Measurements from ENCODE around the gene PCDHGB3. TPM values are rescaled to one million over a fixed set of nuclear protein-coding genes. Genes with fewer than 3 reads are reported as not detected.
"Not testable (repeated sequence)": the region's sequence is repeated elsewhere in the genome, so short reads cannot be mapped to it uniquely, and the experiment has no call there.

Gene PCDHGB3
- total RNA-seq, 4 donors from 2014 or later: 5.1 to 9.2 (median 5.8) TPM

DNA sequence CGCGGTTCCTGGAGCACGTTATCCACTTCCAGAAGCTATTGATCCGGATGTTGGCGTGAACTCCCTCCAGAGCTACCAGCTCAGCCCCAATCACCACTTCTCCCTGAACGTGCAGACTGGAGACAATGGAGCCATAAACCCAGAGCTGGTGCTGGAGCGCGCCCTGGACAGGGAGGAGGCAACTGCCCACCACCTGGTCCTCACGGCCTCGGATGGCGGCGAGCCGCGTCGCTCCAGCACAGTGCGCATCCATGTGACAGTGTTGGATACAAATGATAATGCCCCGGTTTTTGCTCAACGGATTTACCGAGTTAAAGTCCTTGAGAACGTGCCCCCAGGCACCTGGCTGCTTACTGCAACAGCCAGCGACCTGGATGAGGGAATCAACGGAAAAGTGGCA, 33.3 kb downstream of the PCDHGB3 start:
- TF ChIP-seq, protein P1, sequence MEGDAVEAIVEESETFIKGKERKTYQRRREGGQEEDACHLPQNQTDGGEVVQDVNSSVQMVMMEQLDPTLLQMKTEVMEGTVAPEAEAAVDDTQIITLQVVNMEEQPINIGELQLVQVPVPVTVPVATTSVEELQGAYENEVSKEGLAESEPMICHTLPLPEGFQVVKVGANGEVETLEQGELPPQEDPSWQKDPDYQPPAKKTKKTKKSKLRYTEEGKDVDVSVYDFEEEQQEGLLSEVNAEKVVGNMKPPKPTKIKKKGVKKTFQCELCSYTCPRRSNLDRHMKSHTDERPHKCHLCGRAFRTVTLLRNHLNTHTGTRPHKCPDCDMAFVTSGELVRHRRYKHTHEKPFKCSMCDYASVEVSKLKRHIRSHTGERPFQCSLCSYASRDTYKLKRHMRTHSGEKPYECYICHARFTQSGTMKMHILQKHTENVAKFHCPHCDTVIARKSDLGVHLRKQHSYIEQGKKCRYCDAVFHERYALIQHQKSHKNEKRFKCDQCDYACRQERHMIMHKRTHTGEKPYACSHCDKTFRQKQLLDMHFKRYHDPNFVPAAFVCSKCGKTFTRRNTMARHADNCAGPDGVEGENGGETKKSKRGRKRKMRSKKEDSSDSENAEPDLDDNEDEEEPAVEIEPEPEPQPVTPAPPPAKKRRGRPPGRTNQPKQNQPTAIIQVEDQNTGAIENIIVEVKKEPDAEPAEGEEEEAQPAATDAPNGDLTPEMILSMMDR (IDR thresholded peaks at IDR 0.05): no peak
- TF ChIP-seq POLR2A (IDR thresholded peaks at IDR 0.05): no peak
- Histone ChIP-seq H3K36me3 (no peaks in the 10 kb centered on the region), H3K27me3 (no peaks in the 10 kb centered on the region), H3K9me3 (no peaks in the 10 kb centered on the region), H3K27ac (no peak overlapping the region), H3K4me3 (replicated peaks in 1 of 3) (no peak overlapping the region), H3K4me1 (peaks cover 4 to 7% of the 10 kb centered on the region in 2 donors)
- 24 to 26% methylated on average over 22 of the region's 22 CpGs for WGBS, 2 donors
- no peak for DNase-seq
- intact Hi-C loops (cut with DNase I): no loop called here

DNA sequence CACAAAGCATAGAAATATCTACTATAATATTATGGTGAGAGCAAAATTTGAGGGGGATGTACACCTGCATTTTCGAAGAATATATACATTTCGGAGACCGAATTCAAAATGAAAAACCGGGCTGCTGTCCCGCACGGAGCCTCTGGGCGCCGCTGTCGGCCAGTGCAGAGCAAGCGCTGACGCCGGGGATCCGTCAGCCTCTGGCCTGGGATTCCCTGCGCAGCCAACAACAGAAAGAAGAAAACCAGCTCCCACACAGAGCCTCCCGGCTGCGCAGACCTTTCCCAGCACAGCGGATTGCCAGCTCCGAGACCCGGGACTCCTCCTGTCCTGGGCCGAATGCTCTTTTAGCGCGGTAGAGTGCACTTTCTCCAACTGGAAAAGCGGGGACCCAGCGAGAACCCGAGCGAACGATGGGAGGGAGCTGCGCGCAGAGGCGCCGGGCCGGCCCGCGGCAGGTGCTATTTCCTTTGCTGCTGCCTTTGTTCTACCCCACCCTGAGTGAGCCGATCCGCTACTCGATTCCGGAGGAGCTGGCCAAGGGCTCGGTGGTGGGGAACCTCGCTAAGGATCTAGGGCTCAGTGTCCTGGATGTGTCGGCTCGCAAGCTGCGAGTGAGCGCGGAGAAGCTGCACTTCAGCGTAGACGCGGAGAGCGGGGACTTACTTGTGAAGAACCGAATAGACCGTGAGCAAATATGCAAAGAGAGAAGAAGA, 37.9 kb downstream of the PCDHGB3 start, which contains the start of gene PCDHGB6:
TSS of gene PCDHGB6 (plus strand) at position 232 of the 716 bp plus-strand sequence. CDS start at position 414, 182 bp downstream.
- H3K4me1 ChIP-seq; H3K36me3 ChIP-seq; H3K4me3 ChIP-seq (replicated peaks in 1 of 3); H3K9me3 ChIP-seq; H3K27ac ChIP-seq; intact Hi-C loops (cut with DNase I); H3K27me3 ChIP-seq: not testable (repeated sequence)
- DNase-seq: peak; percentile 58 to 62
- TF ChIP-seq, protein P1 (IDR thresholded peaks at IDR 0.05): peak; percentile 32 to 58 (median 55)
- 12 to 15% methylated on average over 31 to 40 of the region's 51 CpGs for WGBS, 2 donors

DNA sequence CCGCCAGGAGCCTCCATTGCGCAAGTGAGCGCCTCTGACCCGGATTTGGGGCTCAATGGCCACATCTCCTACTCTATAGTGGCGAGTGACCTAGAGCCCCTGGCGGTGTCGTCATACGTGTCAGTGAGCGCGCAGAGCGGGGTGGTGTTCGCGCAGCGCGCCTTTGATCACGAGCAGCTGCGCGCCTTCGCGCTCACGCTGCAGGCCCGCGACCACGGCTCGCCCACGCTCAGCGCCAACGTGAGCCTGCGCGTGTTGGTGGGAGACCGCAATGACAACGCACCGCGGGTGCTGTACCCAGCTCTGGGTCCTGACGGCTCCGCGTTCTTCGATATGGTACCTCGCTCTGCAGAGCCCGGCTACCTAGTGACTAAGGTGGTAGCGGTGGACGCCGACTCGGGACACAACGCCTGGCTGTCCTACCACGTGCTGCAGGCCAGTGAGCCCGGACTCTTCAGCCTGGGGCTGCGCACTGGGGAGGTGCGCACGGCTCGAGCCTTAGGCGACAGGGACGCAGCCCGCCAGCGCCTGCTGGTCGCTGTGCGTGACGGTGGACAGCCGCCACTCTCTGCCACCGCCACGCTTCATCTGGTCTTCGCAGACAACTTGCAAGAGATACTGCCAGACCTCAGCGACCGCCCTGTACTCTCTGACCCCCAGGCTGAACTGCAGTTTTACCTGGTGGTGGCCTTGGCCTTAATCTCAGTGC, 39.7 kb downstream of the PCDHGB3 start:
- Histone ChIP-seq H3K27ac (no peak overlapping the region), H3K4me1 (no peaks in the 10 kb centered on the region), H3K27me3 (no peaks in the 10 kb centered on the region), H3K4me3 (replicated peaks in 1 of 3) (no peak overlapping the region), H3K9me3 (peaks cover 6% of the 10 kb centered on the region), H3K36me3 (no peaks in the 10 kb centered on the region)
- WGBS, 2 donors: 22 to 28% methylated on average over 19 to 47 of the region's 64 CpGs
- DNase-seq: no peak
- TF ChIP-seq POLR2A (IDR thresholded peaks at IDR 0.05): no peak
- TF ChIP-seq, protein P1 (IDR thresholded peaks at IDR 0.05): no peak
- intact Hi-C loops (cut with DNase I): no loop called here

DNA sequence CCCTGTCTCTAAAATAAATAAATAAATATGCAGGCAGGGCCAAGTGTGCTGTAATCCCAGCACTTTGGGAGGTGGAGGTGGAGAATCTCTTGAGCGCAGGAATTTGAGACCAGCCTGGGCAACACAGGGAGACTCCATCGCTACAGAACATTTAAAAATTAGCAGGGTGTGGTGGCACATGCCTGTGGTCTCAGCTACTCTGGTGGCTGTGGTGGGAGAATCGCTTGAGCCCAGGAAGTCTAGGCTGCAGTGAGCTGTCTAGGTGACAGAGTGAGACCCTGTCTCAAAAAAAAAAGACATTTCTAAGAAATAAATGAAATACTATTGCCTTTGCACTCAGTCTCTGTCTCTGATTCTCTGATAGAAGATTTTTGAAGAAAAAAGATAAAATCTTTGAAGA, 41.5 kb downstream of the PCDHGB3 start:
- WGBS, 2 donors: 67 to 81% methylated on average over 3 of the region's 3 CpGs
- no peak for DNase-seq
- H3K36me3 ChIP-seq: no peaks in the 10 kb centered on the region
- no peaks in the 10 kb centered on the region for H3K4me1 ChIP-seq
- H3K4me3 ChIP-seq (replicated peaks in 1 of 3): no peak overlapping the region
- intact Hi-C loops (cut with DNase I): no loop called here
- no peaks in the 10 kb centered on the region for H3K27me3 ChIP-seq
- no peak overlapping the region for H3K27ac ChIP-seq
- H3K9me3 ChIP-seq: peaks cover 6% of the 10 kb centered on the region
- TF ChIP-seq, protein P1 (IDR thresholded peaks at IDR 0.05): no peak
- TF ChIP-seq POLR2A (IDR thresholded peaks at IDR 0.05): no peak

All from thyroid gland (tissue), 4 donors.